Measurements from ENCODE around the gene FTCD. TPM values are rescaled to one million over a fixed set of nuclear protein-coding genes. Genes with fewer than 3 reads are reported as not detected.

The FTCD gene
- total and polyA plus RNA-seq, 2 of the 4 experiments (the other 2 are of a cell fraction) = 0.55 TPM; not detected in 1

- peaks cover 98% of the 10 kb centered on the region for H3K36me3 ChIP-seq (ENCODE audit: control insufficient read depth, insufficient read depth, low read length)
- no peak for DNase-seq
Observed at GRCh38 chr21:46119144-46119636, 36.2 kb downstream of the FTCD start.

More at GRCh38 chr21:46119144-46119636, 36.2 kb downstream of the FTCD start:
- peaks cover 26 to 96% of the 10 kb centered on the region in 2 experiments for H3K79me1 ChIP-seq (ENCODE audit: low read depth in 1 of 2, low read length in 2 of 2)
- in situ Hi-C loops (cut with MboI; ENCODE audit: low sequenced_read_pairs) (no loop called here), intact Hi-C loops (cut with micrococcal nuclease) (no loop called here), dilution Hi-C loops (cut with HindIII; ENCODE audit: low sequenced_read_pairs, unreplicated experiment) (no loop called here)
- ATAC-seq (ENCODE audit: low read depth) = no peak
- H3K9me3 ChIP-seq (ENCODE audit: control insufficient read depth, insufficient read depth, low read length) = peaks cover 5% of the 10 kb centered on the region
- ChIA-PET POLR2A (ENCODE audit: unreplicated experiment) (no interaction called here), CTCF (no interaction called here)
- no peak overlapping the region for H3K9ac ChIP-seq (ENCODE audit: low read depth, low read length)
- H2BK5ac ChIP-seq (ENCODE audit: low read depth, low read length, poor library complexity, severe bottlenecking) = peak overlapping the region; percentile 42
- WGBS, 2 experiments (ENCODE audit: extremely low coverage in 2 of 2, insufficient read length in 1 of 2) = 92% methylated on average over 5 of the region's 12 CpGs; no CpG with 5 or more reads in 1 of the 2 experiments
- H3K27ac ChIP-seq (ENCODE audit: insufficient read depth, low read length) = peak overlapping the region; percentile 31
- no TSS peak for BruUV-seq (replicated peaks)
- H3K23ac ChIP-seq (ENCODE audit: low read depth, low read length) = no peak overlapping the region
- no peaks in the 10 kb centered on the region for H3K27me3 ChIP-seq (ENCODE audit: control insufficient read depth, insufficient read depth, low read length)
- TF ChIP-seq RCOR1 (IDR thresholded peaks at IDR 0.05; ENCODE audit: insufficient replicate concordance, low read length) (no peak), RAD21 (IDR thresholded peaks at IDR 0.05; ENCODE audit: low read length) (no peak), NFE2L2 (IDR thresholded peaks at IDR 0.05; ENCODE audit: low read depth, low read length) (no peak), CHD1 (IDR thresholded peaks at IDR 0.05; ENCODE audit: low read depth, low read length) (no peak), FOS (IDR thresholded peaks at IDR 0.05; ENCODE audit: low read depth, low read length) (no peak), MAZ (IDR thresholded peaks at IDR 0.05; ENCODE audit: borderline replicate concordance, low read depth, low read length) (no peak), USF2 (IDR thresholded peaks at IDR 0.05; ENCODE audit: low read depth, low read length) (no peak), BHLHE40 (IDR thresholded peaks at IDR 0.05; ENCODE audit: low read depth, low read length) (no peak), CEBPB (IDR thresholded peaks at IDR 0.05; ENCODE audit: low read depth, low read length) (no peak), MAFK (IDR thresholded peaks at IDR 0.05; ENCODE audit: low read depth, low read length) (no peak), RFX5 (IDR thresholded peaks at IDR 0.05; ENCODE audit: low read depth, low read length) (no peak)
- TF ChIP-seq, protein P1, sequence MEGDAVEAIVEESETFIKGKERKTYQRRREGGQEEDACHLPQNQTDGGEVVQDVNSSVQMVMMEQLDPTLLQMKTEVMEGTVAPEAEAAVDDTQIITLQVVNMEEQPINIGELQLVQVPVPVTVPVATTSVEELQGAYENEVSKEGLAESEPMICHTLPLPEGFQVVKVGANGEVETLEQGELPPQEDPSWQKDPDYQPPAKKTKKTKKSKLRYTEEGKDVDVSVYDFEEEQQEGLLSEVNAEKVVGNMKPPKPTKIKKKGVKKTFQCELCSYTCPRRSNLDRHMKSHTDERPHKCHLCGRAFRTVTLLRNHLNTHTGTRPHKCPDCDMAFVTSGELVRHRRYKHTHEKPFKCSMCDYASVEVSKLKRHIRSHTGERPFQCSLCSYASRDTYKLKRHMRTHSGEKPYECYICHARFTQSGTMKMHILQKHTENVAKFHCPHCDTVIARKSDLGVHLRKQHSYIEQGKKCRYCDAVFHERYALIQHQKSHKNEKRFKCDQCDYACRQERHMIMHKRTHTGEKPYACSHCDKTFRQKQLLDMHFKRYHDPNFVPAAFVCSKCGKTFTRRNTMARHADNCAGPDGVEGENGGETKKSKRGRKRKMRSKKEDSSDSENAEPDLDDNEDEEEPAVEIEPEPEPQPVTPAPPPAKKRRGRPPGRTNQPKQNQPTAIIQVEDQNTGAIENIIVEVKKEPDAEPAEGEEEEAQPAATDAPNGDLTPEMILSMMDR (conservative IDR thresholded peaks at IDR 0.05; ENCODE audit: low read depth, low read length) = no peak
- peak overlapping the region; percentile 91 for H2AK9ac ChIP-seq (replicated peaks; ENCODE audit: low read depth, low read length, poor library complexity)
- H3K4ac ChIP-seq (ENCODE audit: low read depth, low read length) = no peak overlapping the region
- no peak overlapping the region for H3K4me3 ChIP-seq (ENCODE audit: insufficient read depth, low read depth, low read length)
- no peak overlapping the region for H2AFZ ChIP-seq (replicated peaks; ENCODE audit: low read length, poor library complexity)
- H2AK5ac ChIP-seq (ENCODE audit: low read depth, low read length) = no peak overlapping the region
- no peak overlapping the region for H4K5ac ChIP-seq (ENCODE audit: low read depth, low read length)
- H2BK20ac ChIP-seq (ENCODE audit: low read depth, low read length) = no peak overlapping the region
- no peak overlapping the region for H3K56ac ChIP-seq (ENCODE audit: extremely low read depth, insufficient read depth, low read length)
- no peak overlapping the region for H3K4me2 ChIP-seq (ENCODE audit: low read depth, low read length)
- H3K18ac ChIP-seq (ENCODE audit: low read depth, low read length) = no peak overlapping the region; the same call in 1 of the 2 replicates
- no peak overlapping the region for H2BK120ac ChIP-seq (ENCODE audit: low read depth, low read length)
- peaks cover 9% of the 10 kb centered on the region; the same call in 1 of the 2 replicates for H3K4me1 ChIP-seq (ENCODE audit: control insufficient read depth, insufficient read depth, low read length)
- no peak overlapping the region for H3K14ac ChIP-seq (replicated peaks; ENCODE audit: low read depth, low read length)
- H2BK15ac ChIP-seq (ENCODE audit: low read depth, low read length) = no peak overlapping the region
- no peak overlapping the region for H4K91ac ChIP-seq (ENCODE audit: insufficient read depth, low read depth, low read length)
- peaks cover 25% of the 10 kb centered on the region for H3K9me1 ChIP-seq (ENCODE audit: insufficient read depth, low read length)
- peaks cover 86% of the 10 kb centered on the region for H4K20me1 ChIP-seq (ENCODE audit: insufficient read depth, low read length)
- H4K8ac ChIP-seq (ENCODE audit: low read depth in 2 of 2, low read length in 2 of 2) = no peak overlapping the region
